ENCODE data around the gene ABCA1. TPM values are rescaled to one million over a fixed set of nuclear protein-coding genes. Genes with fewer than 3 reads are reported as not detected.

Gene ABCA1
- total and polyA plus RNA-seq, 2 of the 4 experiments (the other 2 are of a cell fraction): 5.8 to 52.2 TPM

GRCh38 chr9:104775574-104775936, 152.4 kb downstream of the ABCA1 start:
- no peaks in the 10 kb centered on the region for H3K9me1 ChIP-seq (ENCODE audit: insufficient read depth, low read length)
- no peak overlapping the region for H3K4ac ChIP-seq (ENCODE audit: low read depth, low read length)
- no peak overlapping the region for H3K18ac ChIP-seq (ENCODE audit: low read depth, low read length)
- H2BK15ac ChIP-seq (ENCODE audit: low read depth, low read length): no peak overlapping the region
- no peak overlapping the region for H3K4me2 ChIP-seq (ENCODE audit: low read depth, low read length)
- in situ Hi-C loops (cut with MboI; ENCODE audit: low sequenced_read_pairs) (no loop called here), dilution Hi-C loops (cut with HindIII; ENCODE audit: low sequenced_read_pairs, unreplicated experiment) (no loop called here), intact Hi-C loops (cut with micrococcal nuclease) (no loop called here)
- BruUV-seq (replicated peaks): no TSS peak
- H2BK120ac ChIP-seq (ENCODE audit: low read depth, low read length): no peak overlapping the region
- TF ChIP-seq CEBPB (IDR thresholded peaks at IDR 0.05; ENCODE audit: low read depth, low read length): no peak
- TF ChIP-seq CHD1 (IDR thresholded peaks at IDR 0.05; ENCODE audit: low read depth, low read length): no peak
- TF ChIP-seq FOS (IDR thresholded peaks at IDR 0.05; ENCODE audit: low read depth, low read length): no peak
- TF ChIP-seq CTCF (conservative IDR thresholded peaks at IDR 0.05; ENCODE audit: low read depth, low read length): no peak
- no peak for TF ChIP-seq MXI1 (IDR thresholded peaks at IDR 0.05; ENCODE audit: borderline replicate concordance, low read depth, low read length)
- TF ChIP-seq ELK1 (IDR thresholded peaks at IDR 0.05; ENCODE audit: borderline replicate concordance, low read depth, low read length): no peak
- no peak for TF ChIP-seq BHLHE40 (IDR thresholded peaks at IDR 0.05; ENCODE audit: low read depth, low read length)
- no peak for TF ChIP-seq NFE2L2 (IDR thresholded peaks at IDR 0.05; ENCODE audit: low read depth, low read length)
- no peak for TF ChIP-seq MAFK (IDR thresholded peaks at IDR 0.05; ENCODE audit: low read depth, low read length)
- TF ChIP-seq POLR2A (IDR thresholded peaks at IDR 0.05; ENCODE audit: low read depth, low read length): no peak
- no peak for TF ChIP-seq SMC3 (IDR thresholded peaks at IDR 0.05; ENCODE audit: low read depth, low read length)
- no peak for TF ChIP-seq RFX5 (IDR thresholded peaks at IDR 0.05; ENCODE audit: low read depth, low read length)
- no peak for TF ChIP-seq USF2 (IDR thresholded peaks at IDR 0.05; ENCODE audit: low read depth, low read length)
- no peak for TF ChIP-seq MAZ (IDR thresholded peaks at IDR 0.05; ENCODE audit: borderline replicate concordance, low read depth, low read length)
- TF ChIP-seq RAD21 (IDR thresholded peaks at IDR 0.05; ENCODE audit: low read length): no peak
- no peak for TF ChIP-seq RCOR1 (IDR thresholded peaks at IDR 0.05; ENCODE audit: insufficient replicate concordance, low read length)
- H3K79me1 ChIP-seq (ENCODE audit: low read depth in 1 of 2, low read length in 2 of 2): no peaks in the 10 kb centered on the region
- no peak overlapping the region for H3K56ac ChIP-seq (ENCODE audit: extremely low read depth, insufficient read depth, low read length)
- H4K91ac ChIP-seq (ENCODE audit: insufficient read depth, low read depth, low read length): no peak overlapping the region
- H2AK5ac ChIP-seq (ENCODE audit: low read depth, low read length): no peak overlapping the region
- H3K9ac ChIP-seq (ENCODE audit: low read depth, low read length): no peak overlapping the region
- H3K36me3 ChIP-seq (ENCODE audit: control insufficient read depth, insufficient read depth, low read length): peaks cover 3% of the 10 kb centered on the region; the same call in 1 of the 2 replicates
- H3K4me3 ChIP-seq (ENCODE audit: insufficient read depth, low read depth, low read length): no peak overlapping the region
- no peaks in the 10 kb centered on the region for H4K20me1 ChIP-seq (ENCODE audit: insufficient read depth, low read length)
- no peak overlapping the region for H2AK9ac ChIP-seq (replicated peaks; ENCODE audit: low read depth, low read length, poor library complexity)
- ATAC-seq (ENCODE audit: low read depth) (no peak), DNase-seq (no peak)
- no peaks in the 10 kb centered on the region for H3K9me3 ChIP-seq (ENCODE audit: control insufficient read depth, insufficient read depth, low read length)
- H3K4me1 ChIP-seq (ENCODE audit: control insufficient read depth, insufficient read depth, low read length): no peaks in the 10 kb centered on the region
- H2AFZ ChIP-seq (replicated peaks; ENCODE audit: low read length, poor library complexity): no peak overlapping the region
- no peak overlapping the region for H3K27ac ChIP-seq (ENCODE audit: insufficient read depth, low read length)
- CTCF ChIA-PET: no interaction called here
- POLR2A ChIA-PET (ENCODE audit: unreplicated experiment): no interaction called here
- no peak overlapping the region for H2BK5ac ChIP-seq (ENCODE audit: low read depth, low read length, poor library complexity, severe bottlenecking)
- H3K14ac ChIP-seq (replicated peaks; ENCODE audit: low read depth, low read length): no peak overlapping the region
- no peak overlapping the region for H3K23ac ChIP-seq (ENCODE audit: low read depth, low read length)
- H4K5ac ChIP-seq (ENCODE audit: low read depth, low read length): no peak overlapping the region
- no peak overlapping the region for H2BK20ac ChIP-seq (ENCODE audit: low read depth, low read length)
- H3K27me3 ChIP-seq (ENCODE audit: control insufficient read depth, insufficient read depth, low read length): no peaks in the 10 kb centered on the region
- no peak overlapping the region for H4K8ac ChIP-seq (ENCODE audit: low read depth in 2 of 2, low read length in 2 of 2)
